GM12878 (cell line): Measurements from ENCODE around the gene GAS6. TPM values are rescaled to one million over a fixed set of nuclear protein-coding genes. Genes with fewer than 3 reads are reported as not detected.

Experiments used
- ATAC-seq: fragments of 200-7000 bp; cut with Tn5 transposase; 3 replicates; pipeline ENCODE4 v1.9.1; 2020; ENCODE audit warnings: mild to moderate bottlenecking, moderate library complexity
- BruUV-seq: library from RNA; stranded (reverse); fragments of 400-500 nt; replicated peaks from 2 replicates; lab custom pipeline; 2021; lab: Mats Ljungman, UMichigan
- CTCF ChIA-PET: fragments of 300-600 bp; sonication (Branson Sonifier 250); formaldehyde crosslinking; extraction: SDS; loops from one replicate; lab custom pipeline; 2021; ENCODE audit warnings: inconsistent platforms; lab: Yijun Ruan, JAX
- POLR2A ChIA-PET: fragments of 350-600 bp; formaldehyde crosslinking; extraction: SDS; loops from one replicate; lab custom pipeline; 2021; ENCODE audit warnings: inconsistent platforms; lab: Charles Lee
- RAD21 ChIA-PET: fragments of 300-600 bp; sonication (Branson Sonifier 250); formaldehyde crosslinking; loops from one replicate; lab custom pipeline; 2023; ENCODE audit warnings: antibody characterized with exemption; ENCODE audit not compliant: unreplicated experiment; lab: Charles Lee
- SMC1A ChIA-PET: fragments of 300-600 bp; sonication (Branson Sonifier 250); formaldehyde crosslinking; loops from one replicate; lab custom pipeline; 2023; ENCODE audit not compliant: unreplicated experiment, uncharacterized antibody; lab: Charles Lee
- DNase-seq: peaks from one replicate; pipeline ENCODE4 v3.0.0-alpha.2; 2011; ENCODE audit warnings: low read depth, low spot score
- FAIRE-seq: peaks from 3 replicates; lab custom pipeline; 2011; peaks lifted over from hg19 to GRCh38; lab: Jason Lieb, UNC
- H2AFZ ChIP-seq: 2 replicates; pipeline ENCODE4 v1.6.0; 2011; ENCODE audit warnings: low read depth, low read length, control low read depth; ENCODE audit not compliant: control insufficient read depth
- H3K27ac ChIP-seq: 2 replicates; pipeline ENCODE4 v1.5.1; 2011; ENCODE audit warnings: control low read depth; ENCODE audit not compliant: control insufficient read depth, insufficient read depth
- H3K27me3 ChIP-seq, 2 experiments: replicated peaks in 1 of 2; 2 replicates each; pipeline versions ENCODE4 v1.6.0 to v1.6.1; 2011; ENCODE audit warnings: low read length in 1 of 2; ENCODE audit not compliant: control insufficient read depth in 2 of 2, insufficient read depth in 2 of 2
- H3K36me3 ChIP-seq, 2 experiments: 2 replicates each; pipeline ENCODE4 v1.5.1; 2011; ENCODE audit warnings: low read length in 1 of 2; ENCODE audit not compliant: control insufficient read depth in 2 of 2, insufficient read depth in 2 of 2
- H3K4me1 ChIP-seq: 2 replicates; pipeline ENCODE4 v1.6.1; 2011; ENCODE audit warnings: mild to moderate bottlenecking, low read length, moderate library complexity, mixed read lengths; ENCODE audit not compliant: control insufficient read depth, insufficient read depth
- H3K4me2 ChIP-seq: 2 replicates; pipeline ENCODE4 v1.6.0; 2011; ENCODE audit warnings: control low read depth; ENCODE audit not compliant: control insufficient read depth, insufficient read depth
- H3K4me3 ChIP-seq: fragments of 200-600 bp; sonication (generic); 2 replicates; pipeline ENCODE4 v1.5.1; 2016
- H3K79me2 ChIP-seq: 2 replicates; pipeline ENCODE4 v1.6.0; 2011; ENCODE audit warnings: low read length; ENCODE audit not compliant: control insufficient read depth, insufficient read depth
- H3K9ac ChIP-seq: 2 replicates; pipeline ENCODE4 v1.8.0; 2011; ENCODE audit warnings: low read length, control low read depth, mixed read lengths; ENCODE audit not compliant: control insufficient read depth, insufficient read depth
- H3K9me3 ChIP-seq: replicated peaks from 3 replicates; pipeline ENCODE4 v1.5.1; 2011; ENCODE audit warnings: mild to moderate bottlenecking, low read length; ENCODE audit not compliant: control insufficient read depth, insufficient read depth
- H4K20me1 ChIP-seq: 2 replicates; pipeline ENCODE4 v1.6.0; 2011; ENCODE audit not compliant: control insufficient read depth, insufficient read depth
- POU2F2 ChIP-seq: IDR thresholded peaks from 3 replicates; pipeline ENCODE4 v1.6.1; 2011; ENCODE audit warnings: low read depth, mild to moderate bottlenecking, low read length, borderline replicate concordance
- WGBS: methylation state at CpG from one replicate; pipeline ENCODE4 v1.1.6; 2016; ENCODE audit warnings: low lambda C conversion rate; ENCODE audit not compliant: insufficient replicate concordance, insufficient coverage; ENCODE audit errors: missing lambda C conversion rate; 5-methylcytosine and 5-hydroxymethylcytosine counted together
- in situ Hi-C: fragments of 300-500 bp; cut with MboI; formaldehyde crosslinking; loops from 9 replicates; pipeline ENCODE4 v1.14.3; 2018; ENCODE audit warnings: mixed read lengths
- intact Hi-C: fragments of 100-400 bp; cut with micrococcal nuclease; formaldehyde crosslinking; loops from one replicate; pipeline ENCODE4 v1.14.2; 2022; ENCODE audit not compliant: unreplicated experiment
- polyA plus RNA-seq, 11 experiments: library from polyadenylated mRNA; depleted of rRNA in 4 of 11; unstranded in 6 of 11; stranded (reverse) in 5 of 11; fragments of >200 nt; fragmentation: Nextera tagmentation in 4 of 11; fragmentation: Illumina TruSeq in 1 of 11; extraction: Ambion mirVana in 4 of 11; extraction: Trizol in 1 of 11; gene quantifications; 1 replicate in 1 of 11; 2 replicates in 10 of 11; pipeline versions ENCODE4 v1.2.1 to v1.2.3, GENCODE V29; 2011 to 2016; ENCODE audit warnings: inconsistent platforms in 2 of 11, missing spikeins in 2 of 11, low read depth in 1 of 11
- total RNA-seq, 4 experiments: library from RNA; depleted of rRNA in 3 of 4; stranded (reverse); fragments of >200 nt in 3 of 4; fragmentation: Illumina TruSeq in 1 of 4; extraction: Trizol in 1 of 4; gene quantifications; 2 replicates each; pipeline versions ENCODE4 v1.2.1 to v1.2.3, GENCODE V29; 2013 to 2021
- TF ChIP-seq, protein P1 (sequence below): fragments of 150-350 bp; IDR thresholded peaks from 2 replicates; pipeline ENCODE4 v1.6.1; 2014; ENCODE audit warnings: mild to moderate bottlenecking, low read depth, low read length

GAS6 gene
- total and polyA plus RNA-seq, 10 of the 15 experiments (the other 5 are each of a cell fraction or from before 2014, with no cell fraction given): 0.03 to 0.59 (median 0.10) TPM; not detected in 2

DNA sequence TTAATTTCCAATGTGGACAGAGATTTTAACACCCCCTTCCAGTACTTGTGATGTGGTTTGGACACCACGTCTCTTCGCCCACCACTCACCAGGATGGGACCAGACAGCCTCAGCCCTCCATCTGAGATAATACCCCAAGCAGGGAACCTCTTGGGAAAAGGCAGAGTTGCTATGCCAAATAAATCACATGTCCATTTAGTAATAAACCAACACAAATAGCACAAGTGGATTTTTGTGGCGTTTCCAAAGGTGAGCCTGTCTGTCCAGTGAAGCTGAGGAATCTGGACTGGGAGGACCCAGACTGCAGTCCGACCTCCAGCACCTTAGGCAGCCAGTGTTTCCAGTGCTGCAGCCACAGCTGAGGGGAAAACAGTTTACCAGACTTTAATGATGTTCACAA, 34.1 kb upstream of the GAS6 start:
- DNase-seq: no peak
- WGBS: 2% methylated on average over 4 of the region's 4 CpGs
- CTCF ChIA-PET: no interaction called here
- SMC1A ChIA-PET: no interaction called here
- BruUV-seq: no TSS peak
- intact Hi-C loops: no loop called here
- Histone ChIP-seq H3K27me3 (0 out of 4 replicates have a peak, but pooled peaks cover 0 to 2% of the 10 kb centered on the region in 2 experiments), H3K9me3 (no peaks in the 10 kb centered on the region), H3K27ac (no peak overlapping the region), H3K79me2 (no peaks in the 10 kb centered on the region), H3K36me3 (no peaks in the 10 kb centered on the region), H3K4me1 (no peaks in the 10 kb centered on the region)
- no peak for TF ChIP-seq POU2F2
- TF ChIP-seq, all 136 proteins: peak for 0
- no peak overlapping the region for H2AFZ ChIP-seq
- in situ Hi-C loops: loop anchor here (10.0 kb wide), 1 partner anchor 63 kb away; no protein-coding TSS in a partner anchor
- no peak overlapping the region for H3K9ac ChIP-seq
- ATAC-seq: no peak
- POLR2A ChIA-PET: no interaction called here
- no peak for FAIRE-seq
- no peak overlapping the region for H3K4me3 ChIP-seq
- H3K4me2 ChIP-seq: no peak overlapping the region
- RAD21 ChIA-PET: no interaction called here
- H4K20me1 ChIP-seq: no peaks in the 10 kb centered on the region

GRCh38 chr13:113897161-113897560, 33.3 kb upstream of the GAS6 start:
- ChIA-PET POLR2A (no interaction called here), SMC1A (no interaction called here), RAD21 (no interaction called here), CTCF (no interaction called here)
- TF ChIP-seq, protein P1, sequence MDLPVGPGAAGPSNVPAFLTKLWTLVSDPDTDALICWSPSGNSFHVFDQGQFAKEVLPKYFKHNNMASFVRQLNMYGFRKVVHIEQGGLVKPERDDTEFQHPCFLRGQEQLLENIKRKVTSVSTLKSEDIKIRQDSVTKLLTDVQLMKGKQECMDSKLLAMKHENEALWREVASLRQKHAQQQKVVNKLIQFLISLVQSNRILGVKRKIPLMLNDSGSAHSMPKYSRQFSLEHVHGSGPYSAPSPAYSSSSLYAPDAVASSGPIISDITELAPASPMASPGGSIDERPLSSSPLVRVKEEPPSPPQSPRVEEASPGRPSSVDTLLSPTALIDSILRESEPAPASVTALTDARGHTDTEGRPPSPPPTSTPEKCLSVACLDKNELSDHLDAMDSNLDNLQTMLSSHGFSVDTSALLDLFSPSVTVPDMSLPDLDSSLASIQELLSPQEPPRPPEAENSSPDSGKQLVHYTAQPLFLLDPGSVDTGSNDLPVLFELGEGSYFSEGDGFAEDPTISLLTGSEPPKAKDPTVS: no peak
- WGBS: 31% methylated on average over 4 of the region's 4 CpGs
- H3K36me3 ChIP-seq: no peaks in the 10 kb centered on the region
- FAIRE-seq (no peak), DNase-seq (no peak), ATAC-seq (no peak)
- H3K4me1 ChIP-seq: no peaks in the 10 kb centered on the region
- 0 out of 4 replicates have a peak, but pooled peaks cover 0 to 2% of the 10 kb centered on the region in 2 experiments for H3K27me3 ChIP-seq
- H4K20me1 ChIP-seq: no peaks in the 10 kb centered on the region
- H3K79me2 ChIP-seq: no peaks in the 10 kb centered on the region
- intact Hi-C loops (no loop called here), in situ Hi-C loops (loop anchor here (10.0 kb wide), 1 partner anchor 62 kb away; no protein-coding TSS in a partner anchor)
- BruUV-seq: no TSS peak
- H3K4me3 ChIP-seq: no peak overlapping the region
- no peak overlapping the region for H3K9ac ChIP-seq
- H3K9me3 ChIP-seq: no peaks in the 10 kb centered on the region
- no peak overlapping the region for H3K4me2 ChIP-seq
- no peak overlapping the region for H2AFZ ChIP-seq
- H3K27ac ChIP-seq: no peak overlapping the region
